Mesenchymal stem cell (in vitro differentiated cells and primary cell): Measurements from ENCODE around the gene CLDND2.
"Not testable (repeated sequence)": the region's sequence is repeated elsewhere in the genome, so short reads cannot be mapped to it uniquely, and the experiment has no call there.

ENCODE experiments used
- DNase-seq: peaks from one replicate; pipeline ENCODE4 v3.0.0-alpha.2; 2013
- H2AFZ ChIP-seq: one replicate; pipeline ENCODE4 v1.6.1; 2013; ENCODE audit warnings: low read depth, mild to moderate bottlenecking, control low read depth, inconsistent platforms, low read length, moderate library complexity
- H2AK5ac ChIP-seq: 2 replicates; pipeline ENCODE4 v1.6.1; 2013; ENCODE audit warnings: low read length, moderate library complexity, mild to moderate bottlenecking, inconsistent platforms; ENCODE audit not compliant: severe bottlenecking
- H2BK120ac ChIP-seq: one replicate; pipeline ENCODE4 v1.6.1; 2013; ENCODE audit warnings: low read depth, mild to moderate bottlenecking, inconsistent platforms, low read length, moderate library complexity
- H2BK12ac ChIP-seq, 2 experiments: one replicate each; pipeline ENCODE4 v1.6.1; 2013; ENCODE audit warnings: inconsistent platforms in 2 of 2, low read length in 2 of 2, mild to moderate bottlenecking in 2 of 2, moderate library complexity in 2 of 2, control low read depth in 1 of 2
- H2BK15ac ChIP-seq: one replicate; pipeline ENCODE4 v1.6.1; 2013; ENCODE audit warnings: mild to moderate bottlenecking, low read depth, inconsistent platforms; ENCODE audit not compliant: poor library complexity, severe bottlenecking
- H2BK5ac ChIP-seq: 2 replicates; pipeline ENCODE4 v1.6.1; 2013; ENCODE audit warnings: low read depth, mild to moderate bottlenecking, low read length, control low read depth, inconsistent platforms; ENCODE audit not compliant: poor library complexity, severe bottlenecking
- H3K14ac ChIP-seq, 2 experiments: one replicate each; pipeline ENCODE4 v1.6.1; 2013; ENCODE audit warnings: inconsistent platforms in 2 of 2, low read length in 2 of 2, control low read depth in 1 of 2, mild to moderate bottlenecking in 1 of 2, moderate library complexity in 1 of 2
- H3K18ac ChIP-seq, 2 experiments: one replicate each; pipeline ENCODE4 v1.6.1; 2013; ENCODE audit warnings: inconsistent platforms in 2 of 2, low read length in 2 of 2, control low read depth in 1 of 2, low read depth in 1 of 2, mild to moderate bottlenecking in 1 of 2
- H3K23ac ChIP-seq, 2 experiments: one replicate each; pipeline ENCODE4 v1.6.1; 2013; ENCODE audit warnings: inconsistent platforms in 2 of 2, low read length in 2 of 2, mild to moderate bottlenecking in 2 of 2, moderate library complexity in 2 of 2, control low read depth in 1 of 2
- H3K27ac ChIP-seq: 2 replicates; pipeline ENCODE4 v1.5.1; 2013; ENCODE audit warnings: mild to moderate bottlenecking, moderate library complexity, low read length, control low read depth, inconsistent platforms; ENCODE audit not compliant: poor library complexity, severe bottlenecking
- H3K27me3 ChIP-seq, 2 experiments: 2 replicates each; pipeline versions ENCODE4 v1.6.1 to v1.7.0; 2013; ENCODE audit warnings: low read length in 2 of 2, mild to moderate bottlenecking in 2 of 2, moderate library complexity in 2 of 2, control low read depth in 1 of 2, inconsistent platforms in 1 of 2; ENCODE audit not compliant: control insufficient read depth in 1 of 2, insufficient read depth in 1 of 2
- H3K36me3 ChIP-seq, 2 experiments: 2 replicates each; pipeline versions ENCODE4 v1.6.1 to v1.7.0; 2013; ENCODE audit warnings: low read length in 2 of 2, control low read depth in 1 of 2, inconsistent platforms in 1 of 2, low read depth in 1 of 2, mild to moderate bottlenecking in 1 of 2; ENCODE audit not compliant: insufficient read depth in 2 of 2, control insufficient read depth in 1 of 2
- H3K4ac ChIP-seq, 2 experiments: one replicate each; pipeline ENCODE4 v1.6.1; 2013; ENCODE audit warnings: inconsistent platforms in 2 of 2, low read length in 2 of 2, mild to moderate bottlenecking in 2 of 2, moderate library complexity in 2 of 2, control low read depth in 1 of 2, low read depth in 1 of 2
- H3K4me1 ChIP-seq: 2 replicates; pipeline ENCODE4 v1.6.1; 2013; ENCODE audit warnings: low read depth, low read length, control low read depth; ENCODE audit not compliant: control insufficient read depth, insufficient read depth
- H3K4me2 ChIP-seq: 2 replicates; pipeline ENCODE4 v1.6.1; 2013; ENCODE audit warnings: low read length, mild to moderate bottlenecking, inconsistent platforms; ENCODE audit not compliant: poor library complexity, severe bottlenecking
- H3K4me3 ChIP-seq, 2 experiments: 2 replicates each; pipeline versions ENCODE4 v1.5.1 to v1.7.0; 2013; ENCODE audit warnings: low read length in 2 of 2, mild to moderate bottlenecking in 2 of 2, control low read depth in 1 of 2, low read depth in 1 of 2; ENCODE audit not compliant: insufficient read depth in 1 of 2
- H3K79me1 ChIP-seq: replicated peaks from 2 replicates; pipeline ENCODE4 v1.6.1; 2013; ENCODE audit warnings: mild to moderate bottlenecking, control low read depth, low read length, inconsistent platforms; ENCODE audit not compliant: poor library complexity, severe bottlenecking
- H3K9ac ChIP-seq: 2 replicates; pipeline ENCODE4 v1.7.0; 2013; ENCODE audit warnings: mild to moderate bottlenecking, low read length, moderate library complexity
- H3K9me3 ChIP-seq: 2 replicates; pipeline ENCODE4 v1.7.0; 2013; ENCODE audit warnings: mild to moderate bottlenecking, low read length; ENCODE audit not compliant: control insufficient read depth
- H4K8ac ChIP-seq: one replicate; pipeline ENCODE4 v1.6.1; 2013; ENCODE audit warnings: inconsistent platforms, mild to moderate bottlenecking, low read length, moderate library complexity
- H4K91ac ChIP-seq: one replicate; pipeline ENCODE4 v1.6.1; 2013; ENCODE audit warnings: mild to moderate bottlenecking, low read length, inconsistent platforms
- WGBS: methylation state at CpG from one replicate; pipeline ENCODE4 v1.1.7; 2013; ENCODE audit warnings: mixed read lengths; 5-methylcytosine and 5-hydroxymethylcytosine counted together

The CLDND2 gene

GRCh38 chr19:51402117-51402516 lies 33.3 kb upstream of the CLDND2 start:
- Histone ChIP-seq H2BK12ac (no peak overlapping the region), H4K91ac (no peak overlapping the region), H2AK5ac (no peak overlapping the region), H3K79me1 (no peaks in the 10 kb centered on the region), H3K9ac (no peak overlapping the region), H3K27me3 (no peaks in the 10 kb centered on the region), H3K27ac (no peak overlapping the region), H3K36me3 (no peaks in the 10 kb centered on the region), H2BK120ac (no peak overlapping the region), H3K4me2 (no peak overlapping the region), H3K23ac (no peak overlapping the region), H2BK15ac (no peak overlapping the region), H2AFZ (no peak overlapping the region), H4K8ac (no peak overlapping the region), H2BK5ac (no peak overlapping the region), H3K4me1 (no peaks in the 10 kb centered on the region), H3K9me3 (peaks cover 21% of the 10 kb centered on the region), H3K4ac (no peak overlapping the region), H3K4me3 (peak overlapping the region in 1 of 2 experiments; percentile 24), H3K14ac (no peak overlapping the region), H3K18ac (no peak overlapping the region)
- no peak for DNase-seq
- WGBS, result 86% methylated on average over 9 of the region's 9 CpGs

GRCh38 chr19:51399936-51400335 lies 31.1 kb upstream of the CLDND2 start:
- H3K4me2 ChIP-seq, result not testable (repeated sequence)
- WGBS, result 80% methylated on average over 7 of the region's 7 CpGs

DNA sequence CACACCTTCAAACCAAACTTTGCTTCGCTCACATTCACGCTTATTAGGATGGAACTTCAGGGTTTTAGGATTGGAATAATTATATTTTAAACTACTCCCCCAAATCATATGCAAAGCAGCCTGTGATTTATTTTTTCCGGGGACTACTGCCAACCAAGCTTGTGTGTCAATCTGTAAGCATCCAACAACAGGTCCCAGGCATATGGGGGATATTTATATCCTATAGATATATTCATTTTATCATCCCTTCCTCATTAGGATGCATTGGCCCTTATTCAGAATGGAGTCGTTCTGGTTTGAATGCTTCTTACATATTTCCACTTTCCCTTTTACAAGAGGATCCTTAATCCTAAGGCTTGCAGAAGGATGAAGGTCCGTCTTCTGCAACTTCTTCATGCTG lies 30.4 kb upstream of the CLDND2 start:
- no peak overlapping the region for H2BK5ac ChIP-seq
- 85% methylated on average over 2 of the region's 5 CpGs for WGBS

More at GRCh38 chr19:51399936-51400335, 31.1 kb upstream of the CLDND2 start:
- H2AK5ac ChIP-seq, H2AFZ ChIP-seq, H3K27me3 ChIP-seq, H4K91ac ChIP-seq, H3K9ac ChIP-seq, H2BK12ac ChIP-seq, H3K36me3 ChIP-seq, H2BK5ac ChIP-seq, H3K79me1 ChIP-seq, H3K18ac ChIP-seq, H3K4ac ChIP-seq, H3K4me3 ChIP-seq, H2BK15ac ChIP-seq, H4K8ac ChIP-seq, DNase-seq, H3K14ac ChIP-seq, H2BK120ac ChIP-seq, H3K23ac ChIP-seq, H3K4me1 ChIP-seq, H3K27ac ChIP-seq: not testable (repeated sequence)
- peaks cover 21% of the 10 kb centered on the region for H3K9me3 ChIP-seq

DNA sequence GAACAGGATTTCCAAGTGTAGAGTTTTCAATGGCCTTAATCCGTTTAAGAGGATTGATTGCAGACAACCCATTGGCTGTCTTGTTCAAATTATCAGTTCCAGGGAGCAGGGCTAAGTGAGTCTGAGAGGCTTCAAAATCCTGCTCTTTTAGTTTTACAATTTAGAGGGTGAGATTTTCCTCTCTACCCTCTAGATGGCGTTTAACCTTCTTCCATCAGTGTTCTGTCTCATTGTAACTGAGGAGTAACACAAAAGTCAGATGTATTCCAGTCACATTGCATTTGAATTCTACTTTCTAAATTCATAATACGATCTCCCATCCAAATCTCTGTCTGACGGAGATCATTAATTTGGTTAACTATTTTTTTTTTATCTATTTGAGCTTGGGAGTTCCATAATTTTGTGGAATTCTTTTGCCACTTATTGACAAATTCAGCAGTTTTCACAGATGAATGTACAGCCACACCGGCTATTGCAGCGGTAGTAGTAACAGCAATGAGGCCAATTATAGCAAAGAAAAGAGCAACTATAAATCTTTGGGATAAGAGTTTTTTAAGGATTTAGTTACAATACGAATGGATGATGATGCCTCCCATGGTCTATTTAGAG lies 29.4 kb upstream of the CLDND2 start:
- Histone ChIP-seq H3K4ac (no peak overlapping the region), H2AFZ (no peak overlapping the region), H3K27me3 (no peaks in the 10 kb centered on the region), H3K27ac (no peak overlapping the region), H3K36me3 (no peaks in the 10 kb centered on the region), H3K79me1 (no peaks in the 10 kb centered on the region), H3K9me3 (peaks cover 16% of the 10 kb centered on the region), H2BK15ac (no peak overlapping the region), H2AK5ac (no peak overlapping the region), H4K91ac (no peak overlapping the region), H3K14ac (no peak overlapping the region), H4K8ac (no peak overlapping the region), H3K23ac (no peak overlapping the region), H3K4me1 (peaks cover 8% of the 10 kb centered on the region), H3K18ac (no peak overlapping the region), H2BK5ac (no peak overlapping the region), H2BK12ac (no peak overlapping the region), H3K4me2 (no peak overlapping the region), H3K9ac (peak overlapping the region; percentile 18), H2BK120ac (no peak overlapping the region), H3K4me3 (no peak overlapping the region)
- peak; percentile 33 for DNase-seq
- 63% methylated on average over 3 of the region's 7 CpGs for WGBS

More for the DNA sequence above, 30.4 kb upstream of the CLDND2 start:
- Histone ChIP-seq H2BK120ac (no peak overlapping the region), H3K9ac (no peak overlapping the region), H3K14ac (no peak overlapping the region), H3K18ac (no peak overlapping the region), H3K79me1 (no peaks in the 10 kb centered on the region), H3K4me3 (no peak overlapping the region), H3K4ac (no peak overlapping the region), H3K36me3 (no peaks in the 10 kb centered on the region), H2AK5ac (no peak overlapping the region), H3K27ac (no peak overlapping the region), H3K4me2 (no peak overlapping the region), H3K23ac (no peak overlapping the region), H3K4me1 (peaks cover 5% of the 10 kb centered on the region), H3K27me3 (no peaks in the 10 kb centered on the region), H2BK15ac (no peak overlapping the region), H4K8ac (no peak overlapping the region), H3K9me3 (peaks cover 21% of the 10 kb centered on the region), H2BK12ac (no peak overlapping the region), H2AFZ (no peak overlapping the region), H4K91ac (no peak overlapping the region)
- no peak for DNase-seq
